ENCODE measurements around the gene GRHL1.

The GRHL1 gene

GRCh38 chr2:9972621-9973479, 21.4 kb downstream of the GRHL1 start:
- no peak for DNase-seq (ENCODE audit: low spot score)

GRCh38 chr2:9973690-9974089, 22.2 kb downstream of the GRHL1 start:
- DNase-seq (ENCODE audit: low spot score): no peak

DNA sequence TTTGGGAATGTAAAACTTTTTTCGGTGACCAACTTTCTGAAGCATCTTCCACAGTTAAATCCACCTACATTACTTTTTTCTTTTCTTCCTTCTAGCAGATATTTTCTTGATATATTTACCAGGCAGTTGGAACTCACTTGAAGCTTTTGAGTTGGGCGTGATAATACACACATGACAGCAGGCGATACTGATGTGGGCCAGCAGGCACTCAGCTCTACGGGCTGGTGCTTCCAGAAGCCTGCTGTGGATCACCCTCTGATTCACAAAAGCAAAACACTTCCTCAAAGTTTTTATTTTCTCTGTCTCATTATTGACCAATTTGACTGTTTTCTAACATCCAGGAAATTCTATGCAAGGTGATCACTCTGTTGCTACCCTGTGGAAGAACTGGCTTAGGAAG, 22.9 kb downstream of the GRHL1 start:
- no peak for DNase-seq (ENCODE audit: low spot score)

- DNase-seq (ENCODE audit: low spot score): no peak
Measured at GRCh38 chr2:9975328-9975727, 23.8 kb downstream of the GRHL1 start.

DNA sequence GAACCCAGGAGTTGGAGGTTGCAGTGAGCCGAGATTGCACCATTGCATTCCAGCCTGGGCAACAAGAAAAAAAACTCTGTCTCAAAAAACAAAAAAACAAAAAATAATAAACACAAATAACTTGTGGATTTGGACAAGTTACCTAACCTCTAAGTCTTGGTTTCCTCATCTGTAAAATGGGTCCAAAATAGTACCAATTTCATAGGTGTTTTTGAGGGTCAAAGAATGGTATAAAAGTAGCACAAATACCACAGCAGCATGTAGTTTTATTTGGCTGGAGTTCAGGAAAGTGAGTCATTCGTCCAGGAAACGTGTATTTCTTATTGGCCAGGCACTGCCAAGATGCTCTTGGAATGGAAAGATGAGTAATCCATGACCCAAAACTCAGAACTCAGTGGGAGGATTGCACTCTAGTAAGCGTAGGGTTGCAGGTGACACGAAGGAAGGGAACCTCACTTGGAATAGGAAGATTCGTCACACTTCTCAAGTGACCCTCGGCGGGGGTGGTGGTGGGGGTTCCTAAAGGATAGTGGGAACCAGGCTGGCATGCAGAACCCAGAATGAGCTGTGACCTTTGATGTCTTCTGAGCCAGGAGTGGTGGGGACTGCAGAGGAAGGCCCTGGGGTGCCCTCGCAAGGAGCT, 24.4 kb downstream of the GRHL1 start:
- no peak for DNase-seq (ENCODE audit: low spot score)

DNA sequence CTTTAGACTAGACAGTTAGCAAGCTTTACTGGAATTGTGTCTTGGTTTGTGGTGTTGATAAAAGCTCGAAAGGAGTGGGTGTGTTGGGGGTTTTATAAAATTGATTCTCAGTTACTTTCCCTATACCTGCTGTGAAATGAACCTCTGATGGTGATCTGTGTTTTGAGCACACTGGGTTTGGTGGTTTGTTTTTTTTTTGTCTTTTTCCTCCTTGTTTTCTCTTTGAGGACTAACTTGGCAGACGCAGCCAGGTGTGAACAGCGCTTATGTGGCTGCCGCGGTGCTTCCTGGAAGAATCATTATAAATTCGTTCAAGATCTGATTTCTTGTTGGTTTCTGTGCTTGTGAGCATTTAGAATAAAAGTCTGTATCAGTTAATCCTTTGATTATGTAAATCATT, 28.5 kb downstream of the GRHL1 start:
- no peak for DNase-seq (ENCODE audit: low spot score)

DNA sequence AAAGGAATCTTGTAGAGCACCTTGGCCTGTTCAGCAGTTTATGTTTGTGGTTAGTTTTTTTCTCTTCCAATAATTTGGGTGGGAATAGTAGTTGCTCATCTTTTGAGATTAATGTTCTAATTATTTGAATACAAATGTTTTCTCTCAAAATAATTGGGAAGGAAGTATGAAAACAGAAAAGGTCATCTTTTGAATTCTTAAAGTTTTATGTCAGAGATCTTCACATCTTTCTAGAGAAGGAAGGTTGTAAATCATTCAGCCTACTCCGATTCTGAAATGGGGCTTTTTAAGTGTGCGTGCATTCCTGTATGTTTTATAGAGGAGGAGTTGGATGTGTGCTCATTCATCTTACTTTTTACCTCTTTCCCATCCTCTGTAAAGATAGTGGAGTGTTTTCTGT, 29.0 kb downstream of the GRHL1 start:
- DNase-seq (ENCODE audit: low spot score): no peak

- DNase-seq (ENCODE audit: low spot score): no peak
Measured at GRCh38 chr2:9981655-9982054, 30.2 kb downstream of the GRHL1 start.

- DNase-seq (ENCODE audit: low spot score): no peak
Measured at GRCh38 chr2:9982248-9982647, 30.8 kb downstream of the GRHL1 start.

DNA sequence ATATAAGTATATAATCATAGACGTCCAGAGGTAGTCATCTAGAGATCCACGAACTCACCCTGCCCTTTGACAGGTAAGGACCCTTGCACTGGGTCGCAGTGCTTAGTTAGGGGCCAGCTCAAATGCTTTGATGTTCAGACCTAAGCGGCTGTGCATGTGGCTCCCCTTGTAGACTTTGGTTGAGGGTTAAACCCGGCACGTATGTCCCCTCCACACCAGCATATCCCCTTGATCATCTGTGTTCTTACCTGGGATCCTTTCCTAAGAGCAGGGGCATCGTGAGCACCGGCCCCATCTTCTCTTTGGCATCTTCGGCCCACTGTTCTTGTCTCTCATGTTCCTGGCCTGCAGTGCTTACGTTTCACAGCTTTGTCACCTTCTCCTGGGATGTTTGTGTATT, 31.4 kb downstream of the GRHL1 start:
- DNase-seq (ENCODE audit: low spot score): no peak

- no peak for DNase-seq (ENCODE audit: low spot score)
Measured at GRCh38 chr2:9983401-9984216, 32.1 kb downstream of the GRHL1 start.

GRCh38 chr2:9984217-9984739, 32.8 kb downstream of the GRHL1 start:
- peak; percentile 48 for DNase-seq (ENCODE audit: low spot score)

- no peak for DNase-seq (ENCODE audit: low spot score)
Measured at GRCh38 chr2:9984871-9985480, 33.5 kb downstream of the GRHL1 start.

- no peak for DNase-seq (ENCODE audit: low spot score)
Measured at GRCh38 chr2:9985531-9986328, 34.2 kb downstream of the GRHL1 start.

DNA sequence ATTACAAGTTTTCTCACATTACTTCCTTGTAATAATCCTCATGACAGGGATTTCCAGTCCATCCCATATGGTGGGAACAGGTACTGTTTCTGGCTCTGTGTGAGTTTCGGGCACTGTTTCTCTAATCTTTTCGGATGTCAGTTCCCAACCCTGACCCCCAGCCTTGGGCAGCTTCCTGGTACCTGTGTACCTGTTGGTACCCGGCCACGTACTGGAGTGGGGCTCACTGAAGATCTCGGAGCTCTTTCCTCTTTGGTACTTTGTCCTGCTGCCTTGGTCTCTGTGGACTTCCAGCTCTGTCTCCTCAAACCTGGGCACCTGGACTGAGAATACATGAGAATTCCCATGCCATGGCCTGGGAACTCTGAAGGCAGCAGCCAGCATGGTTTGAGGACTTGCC, 36.8 kb downstream of the GRHL1 start:
- DNase-seq (ENCODE audit: low spot score): no peak

- DNase-seq (ENCODE audit: low spot score): no peak
Measured at GRCh38 chr2:9990736-9991135, 39.2 kb downstream of the GRHL1 start.

DNA sequence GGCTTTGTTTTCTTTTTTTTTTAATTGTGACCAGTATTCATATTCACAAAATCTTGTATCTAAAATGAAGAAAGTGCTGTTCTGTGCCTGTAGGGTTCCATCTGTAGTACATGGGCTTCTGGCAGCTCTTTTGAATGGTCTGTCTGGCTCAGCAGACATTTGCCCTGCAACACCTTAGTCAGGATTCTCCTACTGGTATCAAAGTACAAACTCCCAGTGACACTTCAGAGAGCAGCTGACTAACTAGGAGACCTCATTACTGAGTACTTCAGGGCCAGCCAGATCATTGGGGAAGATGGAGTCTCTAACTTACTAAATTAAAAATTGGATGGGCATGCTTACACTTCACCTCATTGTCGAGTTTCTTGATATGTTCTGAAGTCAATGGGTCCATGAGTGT, 39.7 kb downstream of the GRHL1 start:
- no peak for DNase-seq (ENCODE audit: low spot score)

- no peak for DNase-seq (ENCODE audit: low spot score)
Measured at GRCh38 chr2:9991829-9992273, 40.4 kb downstream of the GRHL1 start.

DNA sequence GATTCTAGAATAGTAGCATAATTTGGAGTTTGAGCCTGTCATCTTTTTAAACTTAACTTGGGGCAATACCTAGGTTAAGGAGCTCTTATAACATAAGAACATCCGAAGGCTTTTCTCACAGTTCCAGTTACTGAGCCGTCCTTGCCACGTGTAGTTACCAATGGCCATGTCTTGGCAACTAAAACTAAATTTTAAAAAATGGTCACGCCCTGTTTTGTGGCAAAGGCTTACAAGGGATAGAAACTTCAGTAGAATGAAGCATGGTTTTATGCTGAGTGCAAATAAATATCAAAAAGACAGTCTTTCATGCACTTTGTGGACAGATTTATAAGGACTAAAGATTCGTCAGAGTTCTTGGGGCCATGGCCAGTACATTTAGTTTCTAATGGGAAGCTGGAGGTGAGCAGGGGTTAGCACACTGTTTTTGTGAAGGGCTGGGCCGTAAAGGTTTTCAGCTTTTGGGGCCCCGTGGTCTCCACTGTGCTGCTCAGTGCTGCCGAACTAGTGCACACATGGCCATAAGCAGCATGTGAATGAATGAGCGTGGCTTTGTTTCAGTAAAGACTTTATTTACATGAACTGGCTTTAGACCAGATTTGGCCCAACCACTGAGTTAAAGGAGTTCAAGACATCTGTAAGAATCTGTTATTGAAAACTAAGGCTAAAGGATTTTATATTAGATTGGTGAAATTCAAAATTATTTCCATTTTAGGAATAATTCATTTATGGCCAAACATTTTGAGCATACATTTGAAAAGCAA, 41.1 kb downstream of the GRHL1 start:
- DNase-seq (ENCODE audit: low spot score): no peak

- no peak for DNase-seq (ENCODE audit: low spot score)
Measured at GRCh38 chr2:9993488-9994165, 42.1 kb downstream of the GRHL1 start.
